Natural killer cell (primary cell): ENCODE measurements around the gene CDC42EP3. TPM values are rescaled to one million over a fixed set of nuclear protein-coding genes. Genes with fewer than 3 reads are reported as not detected.

Experiments used
- ATAC-seq, 3 donors: fragments of 150-1000 bp in 2 of 3; fragments of 200-7000 bp in 1 of 3; cut with Tn5 transposase; 1 replicate in 1 of 3; 2 replicates in 2 of 3; pipeline ENCODE4 v1.10.0; 2021; ENCODE audit warnings: mild to moderate bottlenecking in 2 of 3, moderate library complexity in 2 of 3
- DNase-seq, 2 donors: peaks; one replicate each; pipeline versions ENCODE4 v3.0.0 to v3.0.0-alpha.2; 2013 to 2021; ENCODE audit warnings: mixed read lengths in 1 of 2
- H3K27ac ChIP-seq: one replicate; pipeline ENCODE4 v1.5.1; 2013; ENCODE audit warnings: mild to moderate bottlenecking, low read length
- H3K27me3 ChIP-seq: one replicate; pipeline ENCODE4 v1.6.1; 2013; ENCODE audit warnings: low read length; ENCODE audit not compliant: control insufficient read depth, insufficient read depth
- H3K36me3 ChIP-seq: one replicate; pipeline ENCODE4 v1.6.1; 2013; ENCODE audit warnings: low read length; ENCODE audit not compliant: control insufficient read depth, insufficient read depth
- H3K4me1 ChIP-seq: one replicate; pipeline ENCODE4 v1.6.1; 2013; ENCODE audit warnings: low read length; ENCODE audit not compliant: control insufficient read depth, insufficient read depth
- H3K4me3 ChIP-seq: one replicate; pipeline ENCODE4 v1.5.1; 2013; ENCODE audit warnings: low read length
- H3K9me3 ChIP-seq: one replicate; pipeline ENCODE4 v1.6.1; 2013; ENCODE audit warnings: low read length; ENCODE audit not compliant: control insufficient read depth, insufficient read depth
- H3K27ac Mint-ChIP-seq, 2 donors: one replicate each; pipeline ENCODE4 v1.8.0; 2022; ENCODE audit warnings: mild to moderate bottlenecking in 2 of 2, mixed read lengths in 2 of 2, moderate library complexity in 1 of 2
- H3K27me3 Mint-ChIP-seq, 2 donors: one replicate each; pipeline ENCODE4 v1.8.0; 2022; ENCODE audit warnings: low read depth in 2 of 2, mixed read lengths in 2 of 2
- H3K36me3 Mint-ChIP-seq: one replicate; pipeline ENCODE4 v1.8.0; 2022; ENCODE audit warnings: mixed read lengths
- H3K4me1 Mint-ChIP-seq, 2 donors: one replicate each; pipeline ENCODE4 v1.8.0; 2022; ENCODE audit warnings: mixed read lengths in 2 of 2
- H3K4me3 Mint-ChIP-seq: one replicate; pipeline ENCODE4 v1.8.0; 2022; ENCODE audit warnings: mild to moderate bottlenecking, moderate library complexity, mixed read lengths
- H3K9me3 Mint-ChIP-seq, 2 donors: one replicate each; pipeline ENCODE4 v1.8.0; 2022; ENCODE audit warnings: mixed read lengths in 2 of 2
- CTCF ChIP-seq: fragments of 200-600 bp; IDR thresholded peaks from one replicate; pipeline ENCODE4 v1.8.0; 2022; ENCODE audit warnings: antibody characterized with exemption
- WGBS: methylation state at CpG from one replicate; pipeline ENCODE4 v1.1.7; 2013; ENCODE audit warnings: missing lambda C conversion rate; ENCODE audit not compliant: insufficient coverage; 5-methylcytosine and 5-hydroxymethylcytosine counted together
- intact Hi-C: fragments of 100-400 bp; cut with micrococcal nuclease; formaldehyde crosslinking; loops from one replicate; pipeline ENCODE4 v1.14.2; 2022
- total RNA-seq, 4 donors: library from RNA; stranded (reverse); fragments of 120-200 nt in 1 of 4; gene quantifications; one replicate each; pipeline versions ENCODE4 v1.2.3 to v1.2.4, GENCODE V29; 2013 to 2022

Gene CDC42EP3
- total RNA-seq, 3 donors from 2014 or later (not counting 1 experiment from before 2014, with no cell fraction given) = 73.9 to 105 (median 84.6) TPM

DNA sequence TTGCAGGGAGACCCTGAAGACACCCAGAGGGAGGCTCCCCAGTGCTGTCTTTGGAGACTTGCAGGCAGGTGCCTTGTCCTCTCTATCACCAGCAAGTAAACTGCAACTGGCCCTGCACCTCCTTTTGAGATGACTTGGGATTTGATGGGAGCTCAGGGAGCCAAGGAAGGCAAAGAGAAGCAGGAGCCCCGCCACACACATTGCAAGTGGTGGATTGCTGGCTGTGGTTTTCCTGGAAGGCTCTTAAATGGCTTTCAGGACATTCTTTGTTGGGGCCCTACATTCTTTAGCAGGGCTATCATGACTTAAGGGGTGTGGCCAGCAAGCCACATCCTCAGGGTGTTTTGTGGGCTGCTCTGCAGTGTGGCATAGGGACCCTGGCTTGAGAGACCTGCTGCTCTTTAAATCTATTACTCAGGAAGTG, 39.9 kb upstream of the CDC42EP3 start:
- H3K9me3 Mint-ChIP-seq = peaks cover 3 to 6% of the 10 kb centered on the region in 2 donors
- H3K36me3 Mint-ChIP-seq = peaks cover 8% of the 10 kb centered on the region
- peak; percentile 78 to 96 (median 93) for ATAC-seq
- H3K27ac Mint-ChIP-seq = peak overlapping the region; percentile 33 to 80
- WGBS = 4% methylated on average over 1 of the region's 1 CpG
- intact Hi-C loops = no loop called here
- no peaks in the 10 kb centered on the region for H3K9me3 ChIP-seq
- H3K4me3 Mint-ChIP-seq = peak overlapping the region; percentile 59
- H3K4me3 ChIP-seq = no peak overlapping the region
- no peak overlapping the region for H3K27ac ChIP-seq
- peaks cover 15% of the 10 kb centered on the region for H3K4me1 ChIP-seq
- DNase-seq = peak in 1 of 2 donors; percentile 53
- H3K27me3 ChIP-seq = no peaks in the 10 kb centered on the region
- H3K27me3 Mint-ChIP-seq = no peaks in the 10 kb centered on the region
- H3K36me3 ChIP-seq = no peaks in the 10 kb centered on the region
- no peak for TF ChIP-seq CTCF
- peaks cover 29 to 30% of the 10 kb centered on the region in 2 donors for H3K4me1 Mint-ChIP-seq

DNA sequence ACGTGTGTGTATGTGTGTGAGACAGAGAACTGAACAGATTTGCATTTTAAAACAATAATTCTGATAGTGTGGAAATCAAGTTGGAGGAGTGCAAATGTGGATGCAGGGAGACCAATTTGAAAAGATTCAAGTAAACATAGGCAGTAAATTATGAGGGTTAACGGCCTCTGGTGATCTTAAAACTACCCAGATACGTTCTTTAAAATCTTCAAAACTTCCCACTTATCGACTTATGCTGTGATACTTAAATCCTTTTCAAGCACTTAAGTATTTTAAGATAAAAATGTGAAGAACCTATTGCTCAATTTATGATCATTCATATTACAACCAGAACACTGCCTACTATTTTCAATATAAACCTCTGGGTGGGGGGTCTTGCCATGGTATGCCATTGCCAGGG, 37.7 kb upstream of the CDC42EP3 start:
- no peak for TF ChIP-seq CTCF
- Mint-ChIP-seq H3K27ac (no peak overlapping the region), H3K4me3 (no peak overlapping the region), H3K36me3 (no peaks in the 10 kb centered on the region), H3K9me3 (no peaks in the 10 kb centered on the region), H3K4me1 (peaks cover 30 to 32% of the 10 kb centered on the region in 2 donors), H3K27me3 (peaks cover 0 to 2% of the 10 kb centered on the region in 2 donors)
- Histone ChIP-seq H3K27me3 (no peaks in the 10 kb centered on the region), H3K9me3 (no peaks in the 10 kb centered on the region), H3K4me1 (peaks cover 15% of the 10 kb centered on the region), H3K36me3 (no peaks in the 10 kb centered on the region), H3K4me3 (no peak overlapping the region), H3K27ac (no peak overlapping the region)
- intact Hi-C loops = no loop called here
- DNase-seq (no peak), ATAC-seq (no peak)
- WGBS = 78% methylated on average over 2 of the region's 4 CpGs

DNA sequence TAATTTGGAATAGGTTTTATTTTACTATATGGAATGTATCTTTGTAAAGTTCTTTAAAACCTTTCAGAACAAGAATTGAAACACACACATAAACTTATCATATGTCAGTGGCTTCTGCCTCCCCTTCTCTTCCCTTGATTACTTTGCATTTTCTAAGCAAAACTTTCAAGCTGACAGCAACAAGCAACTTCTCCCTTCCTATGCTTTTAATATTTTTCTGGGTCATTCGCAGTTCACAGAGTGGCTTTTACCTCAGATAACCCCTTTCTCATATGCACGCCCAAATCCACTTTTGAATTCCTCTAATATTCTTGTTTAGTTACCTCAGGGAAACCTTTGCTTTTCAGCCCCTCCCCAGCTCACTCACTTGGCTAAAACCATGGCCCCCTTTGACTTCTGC, 36.7 kb upstream of the CDC42EP3 start:
- Mint-ChIP-seq H3K9me3 (no peaks in the 10 kb centered on the region), H3K27ac (no peak overlapping the region), H3K4me3 (no peak overlapping the region), H3K4me1 (peaks cover 24 to 29% of the 10 kb centered on the region in 2 donors), H3K36me3 (no peaks in the 10 kb centered on the region), H3K27me3 (peaks cover 0 to 4% of the 10 kb centered on the region in 2 donors)
- peaks cover 12% of the 10 kb centered on the region for H3K4me1 ChIP-seq
- no peaks in the 10 kb centered on the region for H3K36me3 ChIP-seq
- H3K9me3 ChIP-seq = no peaks in the 10 kb centered on the region
- ATAC-seq = no peak
- 41% methylated on average over 2 of the region's 2 CpGs for WGBS
- no peaks in the 10 kb centered on the region for H3K27me3 ChIP-seq
- DNase-seq = no peak
- TF ChIP-seq CTCF = no peak
- H3K4me3 ChIP-seq = no peak overlapping the region
- H3K27ac ChIP-seq = no peak overlapping the region
- intact Hi-C loops = no loop called here

GRCh38 chr2:37707393-37707792, 36.0 kb upstream of the CDC42EP3 start:
- Mint-ChIP-seq H3K4me1 (peaks cover 21 to 27% of the 10 kb centered on the region in 2 donors), H3K36me3 (no peaks in the 10 kb centered on the region), H3K4me3 (no peak overlapping the region), H3K27me3 (peaks cover 0 to 4% of the 10 kb centered on the region in 2 donors), H3K27ac (no peak overlapping the region), H3K9me3 (no peaks in the 10 kb centered on the region)
- intact Hi-C loops = no loop called here
- no CpG with 5 or more reads among the region's 1 CpG for WGBS
- Histone ChIP-seq H3K27ac (no peak overlapping the region), H3K36me3 (no peaks in the 10 kb centered on the region), H3K4me3 (no peak overlapping the region), H3K9me3 (no peaks in the 10 kb centered on the region), H3K4me1 (peaks cover 12% of the 10 kb centered on the region), H3K27me3 (no peaks in the 10 kb centered on the region)
- no peak for DNase-seq
- no peak for TF ChIP-seq CTCF
- ATAC-seq = no peak
